NOMO-1 (cell line): ENCODE data around the gene FAM117A.
"Not testable (repeated sequence)": the region's sequence is repeated elsewhere in the genome, so short reads cannot be mapped to it uniquely, and the experiment has no call there.

Experiments
- DNase-seq, 2 experiments: peaks; one replicate each; lab custom pipeline; 2025; ENCODE audit not compliant: unreplicated experiment in 2 of 2; lab: John Stamatoyannopoulos, UW

Gene FAM117A

DNA sequence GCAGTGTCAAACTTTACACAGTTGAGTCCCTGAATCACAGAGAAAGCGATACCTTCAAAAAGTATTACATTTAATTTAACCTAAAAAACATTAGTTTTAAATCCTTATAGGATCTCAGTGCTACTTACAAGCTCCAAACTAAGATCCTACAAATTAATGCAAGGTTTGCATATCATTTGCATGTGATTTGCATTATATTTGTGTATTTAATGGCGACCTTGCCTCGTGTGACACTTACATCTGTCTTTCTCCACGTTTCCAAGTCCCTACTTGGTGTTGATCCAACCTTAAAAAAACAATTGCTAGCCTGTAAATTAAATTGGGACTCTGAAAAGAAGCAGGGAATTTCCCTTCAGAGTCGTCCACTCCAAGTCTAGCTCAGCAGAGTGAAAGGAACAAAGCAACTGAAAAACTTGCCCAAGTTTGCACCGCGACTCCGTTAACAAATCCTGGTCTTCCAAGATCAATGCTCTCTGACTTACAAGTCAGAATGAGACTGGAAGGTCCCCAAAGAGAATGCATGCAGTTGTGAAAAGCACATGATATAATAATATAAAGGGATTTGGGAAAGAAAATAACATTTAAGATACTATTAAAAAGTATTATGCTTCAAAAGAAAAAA is 739 bp upstream of the FAM117A start:
- DNase-seq = no peak

DNA sequence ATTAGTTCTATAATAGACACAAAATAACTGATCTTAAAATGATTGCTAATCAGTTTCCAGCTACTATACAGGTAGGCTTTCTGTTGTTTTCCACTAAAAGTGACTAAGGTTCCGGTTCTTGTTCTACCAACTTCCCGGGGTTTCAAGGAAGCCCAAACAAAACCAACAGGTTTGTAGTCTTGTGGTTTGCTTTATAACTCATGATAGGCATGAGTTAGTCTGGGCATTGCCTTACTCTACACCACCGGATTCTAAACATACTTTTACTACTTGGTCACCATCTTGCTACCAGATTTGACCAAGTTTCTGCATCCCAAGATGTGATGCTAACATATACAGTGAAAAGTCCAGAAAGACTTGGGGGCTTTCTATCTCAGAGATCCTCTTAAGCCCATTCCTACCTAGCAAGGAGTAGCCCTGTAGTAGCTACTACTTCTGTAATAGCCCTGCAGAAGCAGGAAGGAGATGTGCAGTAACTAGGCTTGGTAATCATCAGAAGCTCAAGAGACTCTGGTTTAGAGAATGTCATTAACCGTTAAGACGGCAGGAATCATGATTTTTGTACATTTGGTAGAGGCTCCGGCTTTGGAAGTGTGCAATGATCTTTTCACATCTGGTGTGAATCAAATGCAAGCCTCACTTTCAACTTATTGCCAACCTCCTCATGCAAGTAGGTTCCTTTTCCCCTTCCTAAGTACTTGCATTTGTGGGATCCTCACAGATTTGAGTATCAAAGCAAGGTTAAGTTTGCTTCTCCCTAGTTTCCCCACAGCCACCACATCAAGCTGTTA is 1.6 kb downstream of the FAM117A start:
- DNase-seq = peak in 1 of 2 experiments; percentile 25

DNA sequence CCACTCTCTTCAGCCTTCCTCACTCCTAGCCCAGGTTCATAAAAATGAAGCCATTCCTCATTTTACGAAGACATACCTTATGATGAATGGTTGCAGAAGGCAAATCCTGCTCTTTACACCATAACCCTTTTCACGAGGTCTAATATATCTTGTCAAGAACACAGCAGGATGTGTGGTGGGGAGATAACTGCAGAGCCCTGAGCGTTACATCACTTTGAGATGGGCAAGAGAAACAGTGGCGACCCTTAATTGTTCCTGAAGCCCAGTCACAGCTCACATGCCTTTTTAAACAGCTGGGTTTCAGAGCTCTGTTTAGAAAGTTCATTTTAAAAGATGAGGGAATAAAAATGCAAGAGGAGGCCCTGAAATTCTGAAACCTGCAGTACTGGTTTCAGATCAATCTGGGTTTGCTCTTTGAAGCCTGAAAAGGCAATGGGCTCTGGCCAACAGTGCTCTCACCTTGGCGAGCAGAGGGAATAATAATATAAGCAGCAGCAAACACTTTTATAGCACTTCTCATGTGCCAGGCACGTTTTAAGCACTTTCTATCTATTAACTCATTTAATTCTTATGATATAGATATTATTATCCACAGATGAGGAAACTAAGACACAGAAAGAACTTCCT is 2.9 kb downstream of the FAM117A start:
- no peak for DNase-seq

GRCh38 chr17:49760296-49760695 is 3.6 kb downstream of the FAM117A start:
- no peak for DNase-seq

GRCh38 chr17:49759203-49759602 is 4.7 kb downstream of the FAM117A start:
- DNase-seq = no peak

- DNase-seq = not testable (repeated sequence)
Measured at GRCh38 chr17:49758464-49759010, 5.4 kb downstream of the FAM117A start.

GRCh38 chr17:49757151-49757777 is 6.7 kb downstream of the FAM117A start:
- DNase-seq = no peak

DNA sequence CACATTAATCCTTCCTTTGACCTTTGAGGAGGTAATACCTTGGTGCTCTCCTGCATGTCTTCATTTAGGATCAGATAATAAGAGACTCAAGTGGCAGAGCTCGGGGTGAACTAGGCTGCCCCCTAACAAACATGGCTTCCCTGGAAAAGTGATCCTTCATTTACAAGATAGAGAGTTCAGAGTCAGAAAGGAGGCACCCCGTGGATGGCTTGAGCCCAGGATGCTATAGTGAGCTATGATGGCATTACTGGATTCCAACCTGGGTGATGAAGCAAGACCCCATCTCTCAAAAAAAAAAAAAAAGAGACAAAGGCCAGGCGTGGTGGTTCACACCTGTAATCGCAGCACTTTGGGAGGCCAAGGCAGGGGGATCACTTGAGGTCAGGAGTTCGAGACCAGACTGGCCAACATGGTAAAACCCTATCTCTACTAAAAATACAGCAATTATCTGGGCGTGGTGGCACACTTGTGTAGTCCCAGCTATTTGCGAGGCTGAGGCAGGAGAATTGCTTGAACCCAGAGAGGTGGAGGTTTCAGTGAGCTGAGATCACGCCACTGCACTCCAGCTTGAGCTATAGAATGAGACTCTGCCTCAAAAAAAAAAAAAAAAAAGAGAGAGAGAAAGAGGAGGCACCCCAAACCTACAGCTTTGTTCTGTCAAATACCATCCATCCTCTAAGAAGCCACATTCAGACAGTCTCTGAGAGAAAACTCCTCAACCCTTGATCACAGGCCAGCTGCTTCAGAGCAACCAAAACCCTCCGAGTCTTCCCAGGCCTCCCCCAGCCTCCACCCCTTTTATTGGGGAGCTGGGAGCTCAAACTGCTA is 7.4 kb downstream of the FAM117A start:
- DNase-seq = no peak

DNA sequence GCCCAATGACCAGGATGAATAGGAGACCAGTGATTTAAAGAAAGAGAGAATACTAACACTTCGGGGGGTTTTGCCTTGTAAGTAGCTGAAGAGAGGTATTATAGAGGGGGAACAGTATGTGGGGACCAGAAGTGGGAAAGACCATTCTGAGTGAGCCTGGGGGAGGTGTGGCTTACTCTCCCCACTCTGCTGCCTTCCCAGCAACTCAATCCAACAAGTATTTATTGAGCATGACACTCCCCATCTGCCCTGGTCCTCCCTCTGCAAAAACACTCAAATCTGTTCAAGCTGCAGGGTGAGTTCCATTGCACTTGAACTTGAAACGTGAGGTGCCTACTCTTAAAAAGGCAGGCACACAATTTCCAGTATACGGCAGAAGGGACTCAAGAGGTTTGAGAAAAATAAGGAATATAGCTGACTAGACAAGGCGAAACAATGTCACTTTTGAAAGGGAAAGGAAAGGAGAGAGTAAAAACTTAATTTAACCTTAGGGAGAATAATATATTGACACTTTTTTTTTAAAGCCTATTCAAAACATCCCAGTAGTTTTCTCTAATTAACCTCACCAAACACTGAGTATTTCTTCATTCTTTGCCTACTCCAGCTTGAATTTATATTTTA is 8.2 kb downstream of the FAM117A start:
- DNase-seq = no peak

GRCh38 chr17:49753959-49754391 is 10.0 kb downstream of the FAM117A start:
- DNase-seq = no peak

DNA sequence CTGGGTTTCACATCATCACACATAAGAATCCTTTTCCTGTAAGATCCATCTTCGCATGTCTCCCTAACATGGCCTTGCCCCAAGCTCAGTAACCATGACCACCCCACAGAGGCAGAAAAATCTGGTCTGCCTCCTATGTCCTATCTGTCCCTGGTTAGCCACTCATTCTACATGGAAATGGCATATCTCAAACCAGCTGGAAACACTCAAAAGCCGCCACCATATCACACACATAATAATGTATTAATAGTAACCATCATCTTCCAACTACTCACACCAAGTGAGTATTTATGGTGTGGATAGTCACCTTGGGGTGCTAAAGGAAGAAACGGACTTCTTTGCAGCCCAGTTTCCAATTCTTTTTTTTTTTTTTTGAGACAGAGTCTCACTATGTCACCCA is 11.4 kb downstream of the FAM117A start:
- no peak for DNase-seq

GRCh38 chr17:49749730-49750129 is 14.2 kb downstream of the FAM117A start:
- DNase-seq = no peak

GRCh38 chr17:49748791-49749190 is 15.1 kb downstream of the FAM117A start:
- DNase-seq = no peak

- no peak for DNase-seq
Measured at GRCh38 chr17:49748223-49748622, 15.7 kb downstream of the FAM117A start.

DNA sequence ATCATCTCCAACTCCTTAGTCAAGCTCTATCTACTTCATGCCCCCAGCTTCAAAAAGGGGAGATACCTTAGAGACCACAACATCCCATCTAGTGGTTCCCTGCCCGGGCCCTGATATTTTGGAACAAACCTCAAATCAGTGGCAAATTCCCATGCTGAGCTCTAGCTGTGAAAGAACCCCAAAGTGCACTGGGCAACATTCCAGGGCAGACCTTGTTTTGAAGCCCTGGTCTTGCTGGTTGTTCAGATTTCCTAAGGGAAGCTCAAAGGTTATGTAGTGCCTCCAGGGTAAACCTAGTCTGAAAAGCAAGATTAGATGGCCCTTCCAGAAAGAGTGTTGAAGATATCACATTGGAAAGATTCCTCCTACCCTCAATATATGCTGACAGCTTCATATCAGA is 16.3 kb downstream of the FAM117A start:
- DNase-seq = no peak

- DNase-seq = peak in 1 of 2 experiments; percentile 3
Measured at GRCh38 chr17:49746791-49747490, 17.0 kb downstream of the FAM117A start.

- DNase-seq = no peak
Measured at GRCh38 chr17:49745175-49746139, 18.5 kb downstream of the FAM117A start.

GRCh38 chr17:49742166-49742638 is 21.7 kb downstream of the FAM117A start:
- peak in 1 of 2 experiments; percentile 85 for DNase-seq
